Measurements from ENCODE around the gene SPTLC3. TPM values are rescaled to one million over a fixed set of nuclear protein-coding genes. Genes with fewer than 3 reads are reported as not detected.

SPTLC3 gene
- total and polyA plus RNA-seq, 2 donors (not counting 1 experiment from before 2014, with no cell fraction given): 4.0 TPM

DNA sequence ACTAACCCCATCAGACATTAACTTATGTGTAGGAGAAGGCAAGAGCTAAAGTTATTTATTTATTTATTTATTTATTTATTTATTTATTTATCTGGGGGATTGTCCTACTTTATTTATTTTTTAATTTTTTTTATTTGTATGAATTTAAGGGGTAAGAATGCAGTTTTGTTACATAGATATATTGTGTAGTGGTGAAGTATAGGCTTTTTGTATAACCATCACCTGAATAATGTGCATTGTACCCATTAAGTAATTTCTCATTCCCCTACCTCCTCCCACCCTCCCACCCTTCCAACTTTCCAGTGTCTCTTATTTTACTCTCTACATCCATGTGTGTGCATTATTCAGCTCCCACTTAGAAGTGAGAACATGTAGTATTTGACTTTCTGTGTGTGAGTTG lies 51.6 kb downstream of the SPTLC3 start:
- Histone ChIP-seq H3K27ac (ENCODE audit: insufficient read depth, low read length) (no peak overlapping the region), H3K27me3 (ENCODE audit: control insufficient read depth, insufficient read depth, low read length) (no peaks in the 10 kb centered on the region), H2AFZ (ENCODE audit: low read length) (no peak overlapping the region), H3K79me2 (ENCODE audit: control insufficient read depth, insufficient read depth, low read length) (no peaks in the 10 kb centered on the region), H3K4me1 (ENCODE audit: control insufficient read depth, extremely low read depth, insufficient read depth, low read length) (no peaks in the 10 kb centered on the region), H3K9me3 (ENCODE audit: control insufficient read depth, insufficient read depth, low read depth, low read length) (no peaks in the 10 kb centered on the region), H4K20me1 (ENCODE audit: control insufficient read depth, extremely low read depth, insufficient read depth, low read length) (no peaks in the 10 kb centered on the region), H3K4me3 (replicated peaks in 1 of 4; ENCODE audit: control extremely low read depth in 1 of 4, insufficient read depth in 1 of 4, low read depth in 3 of 4, low read length in 4 of 4) (no peak overlapping the region), H3K36me3 (ENCODE audit: control insufficient read depth, insufficient read depth, low read length) (no peaks in the 10 kb centered on the region), H3K9ac (ENCODE audit: insufficient read depth, low read length) (no peak overlapping the region), H3K4me2 (ENCODE audit: extremely low read depth, insufficient read depth, low read length) (no peak overlapping the region)
- TF ChIP-seq, protein P1, sequence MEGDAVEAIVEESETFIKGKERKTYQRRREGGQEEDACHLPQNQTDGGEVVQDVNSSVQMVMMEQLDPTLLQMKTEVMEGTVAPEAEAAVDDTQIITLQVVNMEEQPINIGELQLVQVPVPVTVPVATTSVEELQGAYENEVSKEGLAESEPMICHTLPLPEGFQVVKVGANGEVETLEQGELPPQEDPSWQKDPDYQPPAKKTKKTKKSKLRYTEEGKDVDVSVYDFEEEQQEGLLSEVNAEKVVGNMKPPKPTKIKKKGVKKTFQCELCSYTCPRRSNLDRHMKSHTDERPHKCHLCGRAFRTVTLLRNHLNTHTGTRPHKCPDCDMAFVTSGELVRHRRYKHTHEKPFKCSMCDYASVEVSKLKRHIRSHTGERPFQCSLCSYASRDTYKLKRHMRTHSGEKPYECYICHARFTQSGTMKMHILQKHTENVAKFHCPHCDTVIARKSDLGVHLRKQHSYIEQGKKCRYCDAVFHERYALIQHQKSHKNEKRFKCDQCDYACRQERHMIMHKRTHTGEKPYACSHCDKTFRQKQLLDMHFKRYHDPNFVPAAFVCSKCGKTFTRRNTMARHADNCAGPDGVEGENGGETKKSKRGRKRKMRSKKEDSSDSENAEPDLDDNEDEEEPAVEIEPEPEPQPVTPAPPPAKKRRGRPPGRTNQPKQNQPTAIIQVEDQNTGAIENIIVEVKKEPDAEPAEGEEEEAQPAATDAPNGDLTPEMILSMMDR (conservative IDR thresholded peaks at IDR 0.05 in 1 of 2, IDR thresholded peaks at IDR 0.05 in 1 of 2; ENCODE audit: low read depth in 1 of 2, low read length in 2 of 2): no peak
- no peak for TF ChIP-seq EZH2 (IDR thresholded peaks at IDR 0.05; ENCODE audit: low read length, missing control alignments)
- DNase-seq (ENCODE audit: low read depth in 2 of 2): no peak

DNA sequence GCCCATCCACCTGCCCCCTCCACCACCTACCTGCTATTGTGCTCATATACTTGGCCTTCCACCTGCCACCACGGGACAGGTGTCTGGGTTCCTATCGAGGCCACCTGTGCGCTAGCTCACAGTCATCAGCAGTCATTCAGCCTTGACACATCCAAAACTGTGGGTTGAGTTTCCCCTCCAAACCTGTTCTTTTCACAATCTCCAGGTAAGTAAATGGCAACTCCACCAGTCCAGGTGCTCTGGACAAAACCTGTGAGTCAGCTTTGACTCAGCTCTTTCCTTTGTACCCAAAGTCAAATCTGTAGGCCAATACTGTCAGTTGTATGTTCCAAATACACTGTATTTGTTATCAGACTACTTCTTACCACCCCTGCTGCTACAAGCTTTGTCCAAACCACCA lies 52.6 kb downstream of the SPTLC3 start:
- Histone ChIP-seq H3K9ac (ENCODE audit: insufficient read depth, low read length) (no peak overlapping the region), H4K20me1 (ENCODE audit: control insufficient read depth, extremely low read depth, insufficient read depth, low read length) (no peaks in the 10 kb centered on the region), H3K27ac (ENCODE audit: insufficient read depth, low read length) (no peak overlapping the region), H3K4me1 (ENCODE audit: control insufficient read depth, extremely low read depth, insufficient read depth, low read length) (no peaks in the 10 kb centered on the region), H3K36me3 (ENCODE audit: control insufficient read depth, insufficient read depth, low read length) (no peaks in the 10 kb centered on the region), H3K4me2 (ENCODE audit: extremely low read depth, insufficient read depth, low read length) (no peak overlapping the region), H3K4me3 (replicated peaks in 1 of 4; ENCODE audit: control extremely low read depth in 1 of 4, insufficient read depth in 1 of 4, low read depth in 3 of 4, low read length in 4 of 4) (no peak overlapping the region), H3K79me2 (ENCODE audit: control insufficient read depth, insufficient read depth, low read length) (no peaks in the 10 kb centered on the region), H2AFZ (ENCODE audit: low read length) (no peak overlapping the region), H3K27me3 (ENCODE audit: control insufficient read depth, insufficient read depth, low read length) (no peaks in the 10 kb centered on the region), H3K9me3 (ENCODE audit: control insufficient read depth, insufficient read depth, low read depth, low read length) (no peaks in the 10 kb centered on the region)
- no peak for DNase-seq (ENCODE audit: low read depth in 2 of 2)
- TF ChIP-seq, protein P1 (conservative IDR thresholded peaks at IDR 0.05 in 1 of 2, IDR thresholded peaks at IDR 0.05 in 1 of 2; ENCODE audit: low read depth in 1 of 2, low read length in 2 of 2): no peak
- TF ChIP-seq EZH2 (IDR thresholded peaks at IDR 0.05; ENCODE audit: low read length, missing control alignments): no peak

DNA sequence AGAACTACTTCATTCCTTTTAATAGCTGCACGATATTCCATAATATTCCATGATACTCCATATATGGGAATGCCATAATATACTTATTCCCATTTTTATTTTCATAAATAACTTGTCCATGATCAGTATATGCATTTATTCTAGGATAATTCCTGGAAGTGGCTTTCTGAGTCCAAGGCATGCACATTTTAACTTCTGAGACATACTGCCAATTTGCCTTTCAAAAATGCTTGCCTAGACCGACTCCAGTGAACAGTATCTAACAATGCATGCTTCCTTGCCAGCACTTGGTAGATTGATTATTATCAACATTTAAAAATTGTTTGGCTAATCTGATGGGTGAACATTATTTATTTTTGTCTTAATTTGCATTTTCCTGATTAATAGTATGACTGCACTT lies 54.0 kb downstream of the SPTLC3 start:
- no peak overlapping the region for H2AFZ ChIP-seq (ENCODE audit: low read length)
- no peaks in the 10 kb centered on the region for H4K20me1 ChIP-seq (ENCODE audit: control insufficient read depth, extremely low read depth, insufficient read depth, low read length)
- no peak overlapping the region for H3K4me2 ChIP-seq (ENCODE audit: extremely low read depth, insufficient read depth, low read length)
- no peak for TF ChIP-seq EZH2 (IDR thresholded peaks at IDR 0.05; ENCODE audit: low read length, missing control alignments)
- TF ChIP-seq, protein P1 (conservative IDR thresholded peaks at IDR 0.05 in 1 of 2, IDR thresholded peaks at IDR 0.05 in 1 of 2; ENCODE audit: low read depth in 1 of 2, low read length in 2 of 2): no peak
- H3K4me1 ChIP-seq (ENCODE audit: control insufficient read depth, extremely low read depth, insufficient read depth, low read length): no peaks in the 10 kb centered on the region
- H3K36me3 ChIP-seq (ENCODE audit: control insufficient read depth, insufficient read depth, low read length): no peaks in the 10 kb centered on the region
- no peak for DNase-seq (ENCODE audit: low read depth in 2 of 2)
- H3K4me3 ChIP-seq (replicated peaks in 1 of 4; ENCODE audit: control extremely low read depth in 1 of 4, insufficient read depth in 1 of 4, low read depth in 3 of 4, low read length in 4 of 4): no peak overlapping the region
- H3K79me2 ChIP-seq (ENCODE audit: control insufficient read depth, insufficient read depth, low read length): no peaks in the 10 kb centered on the region
- no peaks in the 10 kb centered on the region for H3K9me3 ChIP-seq (ENCODE audit: control insufficient read depth, insufficient read depth, low read depth, low read length)
- H3K9ac ChIP-seq (ENCODE audit: insufficient read depth, low read length): no peak overlapping the region
- no peaks in the 10 kb centered on the region for H3K27me3 ChIP-seq (ENCODE audit: control insufficient read depth, insufficient read depth, low read length)
- no peak overlapping the region for H3K27ac ChIP-seq (ENCODE audit: insufficient read depth, low read length)

All from fibroblast of lung (primary cell).